Measurements from ENCODE around the gene RFLNA.

The RFLNA gene

GRCh38 chr12:124361074-124361970 is 66.4 kb downstream of the RFLNA start:
- FAIRE-seq: no peak

DNA sequence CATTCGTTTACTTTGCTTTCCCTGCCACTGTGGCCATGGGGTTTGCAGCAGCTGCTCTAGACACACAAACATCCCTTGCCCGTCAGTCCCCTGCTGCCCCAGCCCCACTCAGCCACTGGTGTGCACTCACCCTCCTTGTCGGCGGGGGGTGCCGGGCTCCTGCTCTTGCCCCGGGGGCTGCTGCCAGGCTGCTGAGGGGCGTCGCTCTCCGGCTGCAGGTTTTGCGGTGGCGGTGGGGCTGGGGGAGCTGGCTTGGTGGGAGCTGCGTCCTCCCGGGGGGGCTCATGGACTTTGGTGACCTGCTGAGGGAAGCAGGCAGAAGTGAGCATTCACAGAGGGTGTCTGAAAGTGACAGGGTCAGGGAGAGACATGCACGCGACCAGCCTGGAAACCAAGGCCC is 67.1 kb downstream of the RFLNA start:
- FAIRE-seq: no peak

DNA sequence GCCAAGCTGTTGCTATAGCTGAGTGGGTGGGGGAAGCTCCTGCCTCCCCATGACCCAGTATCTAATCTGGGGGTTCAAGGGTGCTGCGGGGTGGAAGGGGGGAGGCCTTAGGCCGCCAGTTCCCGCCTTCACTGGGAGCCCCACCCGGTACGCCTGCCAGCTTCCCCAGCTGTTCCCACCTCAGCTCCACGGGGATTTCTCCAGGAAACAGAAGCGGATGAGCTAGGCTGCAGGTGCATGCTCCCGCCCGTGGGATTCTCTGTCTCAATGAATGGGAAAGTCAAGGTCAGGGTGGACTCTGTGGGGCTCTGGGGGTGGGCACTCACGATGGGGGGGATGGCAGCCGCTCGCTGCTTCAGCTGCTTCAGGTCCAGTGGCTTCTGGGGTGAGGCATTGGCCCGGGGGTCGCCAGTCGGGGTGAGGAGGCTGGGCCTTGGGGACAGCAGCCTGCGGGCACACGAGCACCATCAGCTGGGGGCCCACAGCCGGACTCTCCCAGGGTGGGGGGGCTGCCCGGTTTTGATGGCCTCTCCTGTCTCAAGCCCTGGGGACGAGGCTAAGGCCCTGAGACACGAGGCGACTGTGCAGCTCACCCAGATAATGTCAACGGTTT is 68.6 kb downstream of the RFLNA start:
- no peak for FAIRE-seq

GRCh38 chr12:124364543-124364942 is 69.7 kb downstream of the RFLNA start:
- no peak for FAIRE-seq
